ENCODE data around the gene PRM1. TPM values are rescaled to one million over a fixed set of nuclear protein-coding genes. Genes with fewer than 3 reads are reported as not detected.

Gene PRM1
- total RNA-seq, 3 donors from 2014 or later (not counting 1 experiment from before 2014, with no cell fraction given): not detected

DNA sequence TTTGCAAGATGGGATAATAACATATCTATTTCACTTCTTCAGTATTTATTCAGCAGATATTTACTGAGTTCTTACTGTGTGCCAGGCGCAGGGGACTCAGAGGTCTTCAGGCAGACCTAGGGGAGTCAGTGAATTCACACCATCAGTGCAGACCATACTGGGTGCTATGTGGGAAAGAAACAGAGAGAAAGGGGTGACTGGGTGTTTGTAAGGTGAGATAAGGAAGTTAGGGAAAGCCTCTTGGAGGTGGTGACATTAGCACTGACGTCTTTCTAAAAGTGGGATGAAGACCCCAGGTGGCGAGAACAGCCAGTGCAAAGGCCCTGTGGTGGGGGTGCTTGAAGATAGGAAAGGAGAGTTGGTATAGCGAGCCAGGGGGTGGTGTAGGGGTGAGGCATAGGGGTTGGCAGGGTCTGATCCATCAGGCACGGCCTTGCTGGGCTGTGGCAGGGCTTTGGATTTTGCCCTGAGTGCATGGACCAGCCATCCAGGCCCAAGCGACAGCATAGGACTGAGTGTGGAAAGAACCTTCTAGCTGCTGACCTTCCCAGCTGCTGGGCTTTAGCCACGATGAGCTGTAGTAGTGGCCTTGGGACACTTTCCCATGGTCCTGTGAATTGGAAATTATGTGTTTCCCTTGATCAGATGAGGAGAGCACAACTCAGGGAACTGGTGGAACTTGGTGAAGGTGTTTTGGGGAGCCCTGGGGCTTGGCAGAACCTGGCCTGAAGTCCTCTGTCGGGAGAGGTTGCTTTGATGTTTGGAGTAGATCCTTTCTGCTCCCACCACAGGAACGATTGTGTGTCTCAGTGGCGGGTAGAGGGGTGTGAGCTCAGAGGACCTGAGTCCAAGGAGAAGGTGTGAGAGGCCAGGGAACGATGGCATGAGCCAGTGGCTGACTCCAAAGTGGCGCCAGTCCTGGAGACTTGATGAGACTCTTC is 21.2 kb downstream of the PRM1 start:
- H3K27ac ChIP-seq (ENCODE audit: low read length): no peak overlapping the region
- no peak overlapping the region for H3K4me3 Mint-ChIP-seq
- H3K9me3 ChIP-seq (ENCODE audit: control insufficient read depth, insufficient read depth, low read length): no peaks in the 10 kb centered on the region
- H3K4me3 ChIP-seq (ENCODE audit: low read length): no peak overlapping the region
- no peaks in the 10 kb centered on the region for H3K27me3 ChIP-seq (ENCODE audit: control insufficient read depth, insufficient read depth, low read length)
- ATAC-seq: no peak
- DNase-seq: no peak
- TF ChIP-seq, protein P1, sequence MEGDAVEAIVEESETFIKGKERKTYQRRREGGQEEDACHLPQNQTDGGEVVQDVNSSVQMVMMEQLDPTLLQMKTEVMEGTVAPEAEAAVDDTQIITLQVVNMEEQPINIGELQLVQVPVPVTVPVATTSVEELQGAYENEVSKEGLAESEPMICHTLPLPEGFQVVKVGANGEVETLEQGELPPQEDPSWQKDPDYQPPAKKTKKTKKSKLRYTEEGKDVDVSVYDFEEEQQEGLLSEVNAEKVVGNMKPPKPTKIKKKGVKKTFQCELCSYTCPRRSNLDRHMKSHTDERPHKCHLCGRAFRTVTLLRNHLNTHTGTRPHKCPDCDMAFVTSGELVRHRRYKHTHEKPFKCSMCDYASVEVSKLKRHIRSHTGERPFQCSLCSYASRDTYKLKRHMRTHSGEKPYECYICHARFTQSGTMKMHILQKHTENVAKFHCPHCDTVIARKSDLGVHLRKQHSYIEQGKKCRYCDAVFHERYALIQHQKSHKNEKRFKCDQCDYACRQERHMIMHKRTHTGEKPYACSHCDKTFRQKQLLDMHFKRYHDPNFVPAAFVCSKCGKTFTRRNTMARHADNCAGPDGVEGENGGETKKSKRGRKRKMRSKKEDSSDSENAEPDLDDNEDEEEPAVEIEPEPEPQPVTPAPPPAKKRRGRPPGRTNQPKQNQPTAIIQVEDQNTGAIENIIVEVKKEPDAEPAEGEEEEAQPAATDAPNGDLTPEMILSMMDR (IDR thresholded peaks at IDR 0.05): no peak
- peaks cover 37% of the 10 kb centered on the region for H3K4me1 ChIP-seq (ENCODE audit: control insufficient read depth, insufficient read depth, low read length)
- H3K27ac Mint-ChIP-seq: peak overlapping the region; percentile 15
- intact Hi-C loops (cut with micrococcal nuclease): loop anchor here (2.0 to 10.0 kb wide), 2 partner anchors 95 to 145 kb away; no protein-coding TSS in a partner anchor
- H3K36me3 Mint-ChIP-seq: no peaks in the 10 kb centered on the region
- no peaks in the 10 kb centered on the region for H3K36me3 ChIP-seq (ENCODE audit: control insufficient read depth, insufficient read depth, low read length)
- no peaks in the 10 kb centered on the region for H3K9me3 Mint-ChIP-seq
- 94% methylated on average over 12 of the region's 12 CpGs for WGBS (ENCODE audit: insufficient coverage)
- H3K4me1 Mint-ChIP-seq: peaks cover 22 to 32% of the 10 kb centered on the region in 2 donors
- H3K27me3 Mint-ChIP-seq (ENCODE audit: low read depth in 2 of 2): peaks cover 0 to 3% of the 10 kb centered on the region in 2 donors

DNA sequence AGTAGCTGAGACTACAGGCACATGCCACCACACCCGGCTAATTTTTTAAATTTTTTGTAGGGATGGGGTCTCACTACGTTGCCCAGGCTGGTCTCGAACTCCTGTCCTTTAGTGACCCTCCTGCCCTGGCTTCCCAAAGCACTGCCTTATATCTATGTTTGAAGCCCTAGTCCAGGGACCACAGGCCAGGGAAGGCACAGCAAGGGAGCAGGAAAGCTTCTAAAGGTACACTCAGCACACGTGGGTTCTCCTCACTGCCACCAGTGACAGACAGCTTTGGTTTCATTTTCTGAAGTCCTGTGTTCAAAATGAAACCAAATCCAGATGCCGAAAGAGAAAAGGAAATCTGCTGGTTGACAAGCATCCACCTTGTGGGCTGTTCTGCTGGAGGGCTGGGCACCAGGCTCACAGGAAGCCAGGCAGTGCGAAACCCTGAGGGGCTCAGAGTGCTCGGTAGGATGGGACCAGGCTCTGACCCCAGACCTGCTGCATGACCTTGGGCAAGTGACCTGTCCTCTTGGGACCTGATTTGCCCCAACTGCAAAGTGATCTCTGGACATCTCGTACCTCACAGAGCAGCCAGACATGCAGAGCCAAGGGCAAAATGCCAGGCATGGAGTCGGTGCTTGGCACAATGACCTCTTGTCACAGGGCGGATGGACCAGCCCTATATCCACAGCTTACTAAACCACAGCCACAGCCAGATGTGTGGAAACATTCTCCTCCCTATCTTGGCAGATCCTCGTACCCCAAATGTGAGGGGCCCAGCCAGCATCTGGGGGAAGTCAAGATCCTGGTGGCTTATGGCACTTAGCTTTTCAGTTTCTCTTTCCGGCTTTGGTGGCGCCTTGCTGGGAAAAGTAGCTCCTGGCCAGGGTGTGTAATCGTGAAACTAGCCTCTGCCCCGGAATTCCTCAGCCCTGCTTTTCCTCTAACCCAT is 22.3 kb downstream of the PRM1 start:
- ATAC-seq (peak in 1 of 3 donors; percentile 5), DNase-seq (peak in 1 of 2 donors; percentile 85)
- Mint-ChIP-seq H3K36me3 (no peaks in the 10 kb centered on the region), H3K4me1 (peaks cover 21 to 35% of the 10 kb centered on the region in 2 donors), H3K9me3 (no peaks in the 10 kb centered on the region), H3K27me3 (ENCODE audit: low read depth in 2 of 2) (peaks cover 0 to 2% of the 10 kb centered on the region in 2 donors), H3K27ac (peak overlapping the region; percentile 15), H3K4me3 (peak overlapping the region; percentile 70)
- TF ChIP-seq, protein P1 (IDR thresholded peaks at IDR 0.05): no peak
- intact Hi-C loops (cut with micrococcal nuclease): loop anchor here (2.0 to 10.0 kb wide), 2 partner anchors 96 to 144 kb away; no protein-coding TSS in a partner anchor
- Histone ChIP-seq H3K4me1 (ENCODE audit: control insufficient read depth, insufficient read depth, low read length) (peaks cover 42% of the 10 kb centered on the region), H3K27me3 (ENCODE audit: control insufficient read depth, insufficient read depth, low read length) (no peaks in the 10 kb centered on the region), H3K4me3 (ENCODE audit: low read length) (no peak overlapping the region), H3K9me3 (ENCODE audit: control insufficient read depth, insufficient read depth, low read length) (no peaks in the 10 kb centered on the region), H3K27ac (ENCODE audit: low read length) (peak overlapping the region; percentile 34), H3K36me3 (ENCODE audit: control insufficient read depth, insufficient read depth, low read length) (peaks cover 3% of the 10 kb centered on the region)
- 37% methylated on average over 15 of the region's 15 CpGs for WGBS (ENCODE audit: insufficient coverage)

DNA sequence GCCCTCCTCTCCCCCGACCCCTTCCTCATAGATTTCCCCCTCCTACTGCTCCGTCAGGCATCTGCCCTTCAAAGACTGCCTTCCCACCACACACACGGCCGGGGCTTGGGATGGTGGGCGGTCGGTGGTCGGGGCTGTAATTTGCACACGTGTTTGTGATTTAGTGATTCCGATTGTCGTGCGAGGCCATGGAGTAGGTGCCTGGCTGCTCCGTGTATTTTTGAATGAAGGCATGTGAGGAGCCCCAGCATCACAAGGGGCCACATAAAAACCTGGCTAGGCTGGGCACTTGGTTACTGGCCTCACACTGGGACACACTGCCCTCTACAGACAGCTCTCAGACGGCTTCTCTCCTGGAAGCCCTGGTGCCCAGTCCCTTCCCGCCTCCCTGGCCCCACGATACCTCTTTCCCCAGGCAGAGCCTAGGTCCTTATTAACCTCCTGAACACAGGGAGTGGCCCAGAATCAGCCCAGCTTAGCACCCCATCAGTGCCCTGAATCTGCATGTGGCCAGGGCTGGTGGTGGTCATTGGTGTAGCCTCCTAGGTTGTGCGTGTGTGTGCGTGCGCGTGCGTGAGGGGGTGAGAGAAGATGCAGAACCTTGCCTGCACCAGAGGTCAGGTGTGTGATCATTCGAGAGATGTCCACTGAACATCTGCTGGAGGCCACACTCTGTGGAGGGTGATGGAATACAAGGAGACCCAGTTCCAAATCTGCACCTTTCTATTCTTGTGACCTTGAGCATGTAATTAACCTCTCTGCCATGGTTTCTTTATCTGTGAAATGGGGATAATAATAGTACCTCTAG is 23.8 kb downstream of the PRM1 start:
- Histone ChIP-seq H3K9me3 (ENCODE audit: control insufficient read depth, insufficient read depth, low read length) (no peaks in the 10 kb centered on the region), H3K4me1 (ENCODE audit: control insufficient read depth, insufficient read depth, low read length) (peaks cover 53% of the 10 kb centered on the region), H3K4me3 (ENCODE audit: low read length) (peak overlapping the region; percentile 73), H3K27ac (ENCODE audit: low read length) (no peak overlapping the region), H3K27me3 (ENCODE audit: control insufficient read depth, insufficient read depth, low read length) (no peaks in the 10 kb centered on the region), H3K36me3 (ENCODE audit: control insufficient read depth, insufficient read depth, low read length) (peaks cover 3% of the 10 kb centered on the region)
- Mint-ChIP-seq H3K27me3 (ENCODE audit: low read depth in 2 of 2) (no peaks in the 10 kb centered on the region), H3K4me1 (peaks cover 32 to 43% of the 10 kb centered on the region in 2 donors), H3K4me3 (peak overlapping the region; percentile 98), H3K9me3 (no peaks in the 10 kb centered on the region), H3K36me3 (no peaks in the 10 kb centered on the region), H3K27ac (peak overlapping the region; percentile 93 to 96)
- TF ChIP-seq, protein P1 (IDR thresholded peaks at IDR 0.05): peak; percentile 73
- DNase-seq (peak; percentile 58 to 81), ATAC-seq (peak; percentile 30 to 49 (median 33))
- 28% methylated on average over 21 of the region's 21 CpGs for WGBS (ENCODE audit: insufficient coverage)
- intact Hi-C loops (cut with micrococcal nuclease): loop anchor here (1.0 to 10.0 kb wide), 3 partner anchors 143 to 286 kb away; no protein-coding TSS in a partner anchor
